GM21576 (cell line): ENCODE results near the gene HRH3.

ENCODE experiments used
- ATAC-seq: cut with Tn5 transposase; IDR thresholded peaks from one replicate; pipeline ENCODE4 v1.9.1; 2021; ENCODE audit warnings: mild to moderate bottlenecking, moderate library complexity; ENCODE audit not compliant: unreplicated experiment

Gene HRH3

DNA sequence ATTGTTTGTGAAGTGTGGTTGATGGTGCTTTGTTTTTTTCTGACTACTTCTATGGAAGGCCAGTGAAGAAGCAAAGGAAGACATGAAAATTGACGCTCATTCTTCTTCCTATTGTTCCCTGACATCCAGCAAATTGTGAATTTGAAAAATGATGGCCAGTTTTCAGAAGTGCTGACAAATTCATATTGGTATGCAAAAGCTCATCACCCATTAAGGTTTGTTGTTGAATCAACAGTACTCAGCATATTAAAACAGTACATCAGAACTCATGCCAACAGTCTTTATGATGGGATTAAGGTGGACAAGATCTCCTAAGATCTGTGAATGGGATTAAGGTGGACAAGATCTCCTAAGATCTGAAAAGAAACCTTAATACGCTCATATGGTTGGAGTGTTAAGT, 38.3 kb downstream of the HRH3 start:
- ATAC-seq: no peak

DNA sequence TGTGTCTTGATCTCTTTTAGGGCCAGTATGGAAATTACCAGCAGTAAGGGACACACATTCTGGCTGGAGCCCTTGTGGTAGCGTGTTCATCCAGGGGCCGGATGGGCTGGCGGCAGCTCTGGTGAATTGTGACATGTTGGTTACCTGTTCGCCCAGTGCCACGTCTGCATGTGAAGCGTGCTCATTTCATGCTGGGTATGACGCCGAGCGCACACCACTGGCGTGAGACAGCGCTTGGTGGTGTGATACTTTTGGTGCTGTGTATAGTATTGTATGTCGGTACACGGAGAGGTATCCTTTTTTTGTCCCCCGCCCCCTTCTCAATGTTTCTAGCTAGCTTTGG, 40.9 kb downstream of the HRH3 start:
- ATAC-seq: no peak

DNA sequence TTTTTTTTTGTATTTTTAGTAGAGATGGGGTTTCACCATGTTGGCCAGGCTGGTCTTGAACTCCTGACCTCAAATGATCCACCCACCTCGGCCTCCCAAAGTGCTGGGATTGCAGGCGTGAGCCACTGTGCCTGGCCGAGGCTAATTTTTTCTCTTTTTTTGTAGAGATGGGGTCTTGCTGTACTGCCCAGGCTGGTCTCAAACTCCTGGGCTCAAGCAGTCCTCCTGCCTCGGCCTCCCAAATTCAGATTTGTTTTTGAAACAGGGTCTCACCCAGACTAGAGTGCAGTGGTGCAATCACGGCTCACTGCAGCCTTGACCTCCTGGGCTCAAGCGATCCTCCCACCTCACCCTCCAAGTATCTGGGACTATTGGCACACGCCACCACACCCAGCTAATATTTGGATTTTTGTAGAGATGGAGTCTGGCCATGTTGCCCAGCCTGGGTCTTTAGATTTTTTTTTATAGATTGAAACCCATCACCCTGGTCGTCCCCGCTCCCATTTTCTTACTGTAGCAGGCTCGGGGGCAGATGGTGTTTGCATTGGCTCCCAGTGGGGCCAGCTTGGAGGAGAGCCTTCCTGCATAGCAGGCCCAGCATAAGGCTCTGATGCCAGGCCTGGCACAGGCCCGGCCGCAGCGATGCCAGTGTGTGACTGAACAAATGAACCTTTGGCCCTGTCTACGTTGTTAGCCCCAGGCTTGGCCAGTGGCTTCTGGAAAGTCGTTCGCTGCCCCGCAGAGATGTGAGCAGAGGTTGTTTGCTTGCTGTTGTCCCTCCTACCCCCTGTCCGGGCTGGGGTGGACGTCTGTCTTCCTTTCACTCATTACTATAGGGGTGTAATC, 41.5 kb downstream of the HRH3 start:
- no peak for ATAC-seq

DNA sequence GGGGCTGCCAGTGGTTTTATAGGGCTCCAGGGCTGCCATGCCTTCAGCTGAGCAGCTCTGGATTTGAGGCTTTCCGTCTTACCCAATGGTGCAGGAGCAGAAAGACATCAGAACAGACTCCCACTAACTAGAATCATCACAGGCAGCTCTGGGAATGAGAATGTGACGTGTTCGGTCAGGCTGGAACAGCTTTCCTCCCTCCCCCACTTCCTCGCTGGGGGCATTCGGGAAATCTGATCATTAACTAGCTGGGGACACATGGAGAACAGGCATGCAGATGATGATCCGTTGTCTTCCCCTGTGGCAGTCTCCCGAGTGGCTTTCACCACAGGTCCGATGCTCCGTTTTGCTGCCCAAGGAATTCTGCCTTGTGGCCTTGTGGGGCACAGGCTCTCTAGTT, 42.8 kb downstream of the HRH3 start:
- no peak for ATAC-seq

DNA sequence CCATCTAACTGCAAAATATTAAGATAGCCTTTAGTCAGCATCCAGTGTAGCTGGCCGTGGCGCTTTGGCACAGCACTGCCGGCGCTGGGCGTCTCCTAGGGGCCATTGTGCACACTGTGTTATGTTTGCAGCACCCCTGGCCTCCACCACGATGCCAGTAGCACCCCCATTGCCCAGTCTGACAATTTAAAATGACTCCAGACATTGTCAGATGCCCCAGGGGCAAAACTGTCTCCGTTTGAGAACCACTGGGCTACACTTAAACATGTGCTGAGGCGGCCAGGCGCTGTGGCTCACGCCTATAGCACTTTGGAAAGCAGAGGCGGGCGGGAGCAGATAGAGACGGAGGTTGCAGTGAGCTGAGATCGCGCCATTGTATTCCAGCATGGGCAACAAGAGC, 43.2 kb downstream of the HRH3 start:
- no peak for ATAC-seq

DNA sequence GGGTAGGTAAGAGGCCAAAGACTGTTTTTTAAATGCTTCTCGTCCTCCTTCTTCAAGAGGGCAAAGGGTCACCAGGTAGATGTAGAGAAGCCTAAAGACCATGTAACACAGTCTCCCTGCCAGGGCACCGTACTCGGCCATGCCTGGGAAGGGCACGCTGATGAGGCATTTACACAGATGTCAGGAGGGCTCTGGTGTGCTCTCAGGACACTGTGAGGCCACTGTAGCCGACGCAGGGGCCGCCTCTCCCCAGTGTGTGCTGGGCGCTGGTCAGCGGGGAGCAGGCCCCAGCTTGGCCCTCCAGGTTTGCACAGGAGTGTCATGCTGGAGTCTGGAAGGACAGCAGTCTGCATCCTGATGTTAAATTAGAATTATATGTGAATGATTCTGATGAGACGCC, 44.4 kb downstream of the HRH3 start:
- no peak for ATAC-seq

DNA sequence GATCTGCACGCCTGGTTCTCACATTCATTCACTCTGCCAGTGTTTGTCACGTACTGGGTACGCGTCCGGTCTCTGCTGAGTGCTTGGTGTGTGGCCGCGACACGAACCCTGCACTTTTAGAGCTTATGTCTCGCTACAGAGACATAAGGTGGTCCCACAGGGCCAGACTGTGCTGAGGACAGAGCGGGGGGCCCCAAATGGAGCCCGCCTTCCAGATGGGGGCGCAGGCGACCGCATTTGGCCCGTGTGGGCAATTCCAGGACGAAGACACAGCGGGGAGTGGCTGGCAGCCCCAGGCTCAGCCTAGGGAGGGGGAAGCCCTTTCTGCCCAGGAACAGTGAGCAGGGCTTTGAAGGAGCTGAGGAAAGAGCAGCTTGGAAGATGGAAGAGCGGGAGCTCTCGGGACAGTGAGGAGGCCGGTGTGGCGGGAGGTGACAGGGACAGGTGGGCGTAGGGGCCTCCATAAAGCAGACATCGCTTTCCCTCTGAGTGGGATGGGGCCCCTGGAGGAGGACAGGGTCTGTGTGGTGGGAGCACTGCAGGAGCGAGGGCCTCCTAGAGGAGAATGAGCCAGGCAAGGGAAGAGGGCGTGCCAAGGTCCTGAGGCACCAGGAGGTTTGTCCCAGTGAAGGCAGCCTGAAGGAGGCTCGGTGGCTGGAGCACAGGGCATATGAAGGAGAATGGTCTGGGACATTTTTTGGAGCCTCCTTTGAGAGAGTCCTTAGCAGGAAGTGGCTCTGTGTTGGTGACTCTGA, 45.0 kb downstream of the HRH3 start:
- no peak for ATAC-seq

DNA sequence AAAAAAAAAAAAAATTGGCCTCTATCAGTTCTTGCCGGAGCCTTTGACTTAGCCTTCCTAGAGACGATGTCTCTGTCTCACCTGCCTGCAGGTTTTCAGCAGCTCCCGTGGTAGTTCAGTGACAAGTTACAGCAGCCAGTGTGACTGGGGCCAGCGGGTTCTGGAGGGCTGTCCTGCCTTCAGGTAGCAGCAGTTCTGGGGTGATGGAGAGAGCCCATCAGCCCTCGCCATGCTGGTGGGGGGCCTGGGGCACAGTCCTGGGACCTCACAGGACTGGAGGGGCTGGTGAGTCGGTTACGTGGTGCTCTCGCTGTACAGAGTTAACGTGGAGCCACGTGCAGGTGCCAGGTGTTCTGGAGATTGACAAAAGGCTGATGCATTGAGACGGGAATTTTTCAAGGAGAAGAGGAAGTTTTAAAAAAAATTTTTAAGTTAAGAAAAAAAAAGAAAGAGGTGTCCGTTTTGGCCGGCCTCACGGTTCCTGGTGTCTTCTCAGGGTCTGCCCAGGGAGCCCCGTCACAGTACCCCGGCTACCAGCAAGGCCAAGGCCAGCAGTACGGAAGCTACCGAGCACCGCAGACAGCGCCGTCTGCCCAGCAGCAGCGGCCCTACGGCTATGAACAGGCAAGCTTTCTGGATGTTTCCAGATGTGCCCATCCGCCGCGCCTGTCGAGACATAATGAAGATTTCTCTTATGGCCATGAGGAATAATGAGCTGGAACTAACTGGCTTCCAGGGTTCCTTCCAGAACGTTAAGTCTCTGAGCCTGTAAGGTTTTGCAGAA, 45.9 kb downstream of the HRH3 start:
- no peak for ATAC-seq

DNA sequence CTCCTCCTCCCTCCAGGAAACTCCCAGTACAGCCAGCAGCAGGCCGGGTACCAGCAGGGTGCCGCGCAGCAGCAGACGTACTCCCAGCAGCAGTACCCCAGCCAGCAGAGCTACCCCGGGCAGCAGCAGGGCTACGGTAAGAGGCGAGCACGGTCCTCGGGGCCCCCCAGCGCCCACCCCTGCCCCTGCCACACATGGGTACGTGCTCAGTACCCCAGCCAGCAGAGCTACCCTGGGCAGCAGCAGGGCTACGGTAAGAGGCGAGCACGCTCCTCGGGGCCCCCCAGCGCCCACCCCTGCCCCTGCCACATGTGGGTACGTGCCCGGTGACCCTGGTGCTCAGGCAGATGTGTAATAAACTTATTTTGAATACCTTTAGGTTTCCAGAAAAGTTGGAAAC, 47.4 kb downstream of the HRH3 start:
- ATAC-seq: no peak

DNA sequence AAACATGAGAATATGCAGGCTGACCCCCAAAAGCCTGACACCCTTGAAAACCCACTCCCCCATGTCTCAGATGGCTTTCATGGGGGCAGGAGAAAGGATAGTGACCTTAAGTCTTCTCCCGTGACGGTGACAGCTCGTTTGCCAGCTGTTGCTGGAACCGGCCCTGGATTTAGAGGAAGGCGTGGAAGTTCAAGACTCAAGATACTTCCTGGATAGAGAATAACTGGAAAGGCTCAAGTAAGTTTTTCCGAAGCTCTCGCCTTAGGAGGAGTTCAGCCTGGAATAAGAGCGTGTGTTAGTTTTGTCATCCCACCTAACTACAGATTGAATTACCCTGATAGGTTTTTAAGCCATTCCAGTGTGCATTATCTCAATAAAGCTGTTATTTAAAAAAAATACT, 48.8 kb downstream of the HRH3 start:
- no peak for ATAC-seq

DNA sequence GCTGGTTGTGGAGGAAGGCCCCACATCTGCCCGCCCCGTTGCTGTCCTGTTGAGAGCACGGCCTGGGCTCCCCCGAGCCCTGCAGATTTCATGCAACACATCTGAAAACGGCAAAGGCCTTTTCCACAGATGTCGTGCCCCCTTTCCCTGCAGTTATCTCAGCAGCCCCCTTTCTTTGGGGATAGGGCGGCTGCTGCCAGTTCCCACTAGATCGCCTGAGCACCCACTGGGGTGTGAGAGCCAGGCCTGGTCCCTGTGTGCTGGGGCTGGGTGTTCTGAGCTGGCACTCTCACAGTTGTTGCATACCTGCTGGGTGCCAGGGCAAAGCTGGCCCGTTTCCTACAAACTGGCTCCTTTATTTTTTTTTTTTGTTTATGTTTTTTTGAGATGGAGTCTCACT, 49.5 kb downstream of the HRH3 start:
- no peak for ATAC-seq

DNA sequence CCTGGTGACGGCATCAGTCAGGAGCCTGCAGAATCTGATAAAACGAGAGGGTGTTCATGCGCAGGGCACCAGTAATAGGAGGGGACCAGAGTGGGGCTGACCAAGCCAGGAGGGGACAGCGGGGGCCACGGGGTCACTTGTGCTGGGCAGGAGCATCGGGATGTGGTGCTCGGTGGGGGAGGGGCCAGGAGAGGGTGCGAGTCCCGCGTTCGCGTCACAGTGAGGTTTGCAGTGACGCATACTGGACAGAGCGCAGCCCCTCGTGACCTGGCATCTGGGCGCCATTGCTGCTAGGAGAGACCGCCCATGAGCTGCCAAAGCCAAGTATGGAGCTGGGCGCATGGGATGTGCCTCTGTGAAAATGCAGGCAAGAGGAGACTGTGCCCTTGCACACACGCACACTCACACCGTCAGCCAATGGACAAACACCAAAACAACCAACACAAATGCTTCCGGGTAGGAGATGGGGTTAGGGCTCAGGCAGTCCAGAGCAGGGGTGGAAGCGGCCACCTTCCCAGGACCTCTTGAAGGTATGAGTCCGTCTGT, 51.1 kb downstream of the HRH3 start:
- ATAC-seq: no peak

DNA sequence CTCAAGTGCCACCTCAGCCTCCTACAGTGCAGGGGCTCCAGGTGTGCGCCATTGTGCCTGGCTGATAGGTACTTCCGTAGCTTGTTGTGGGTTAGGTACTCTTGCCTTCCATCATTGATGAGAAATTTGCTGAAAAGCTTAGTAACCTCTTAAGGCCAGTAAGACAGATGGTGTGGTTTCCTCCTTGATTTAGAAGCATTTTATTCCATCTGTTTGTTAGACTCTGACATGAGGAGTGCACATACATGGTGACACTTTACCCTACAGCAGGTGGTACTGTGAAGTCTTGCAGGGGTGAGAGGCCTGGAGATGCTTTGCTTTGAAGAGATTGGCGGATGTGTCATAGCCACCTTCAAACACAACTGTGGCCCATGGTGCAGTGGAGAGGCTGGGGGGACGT, 52.0 kb downstream of the HRH3 start:
- no peak for ATAC-seq

DNA sequence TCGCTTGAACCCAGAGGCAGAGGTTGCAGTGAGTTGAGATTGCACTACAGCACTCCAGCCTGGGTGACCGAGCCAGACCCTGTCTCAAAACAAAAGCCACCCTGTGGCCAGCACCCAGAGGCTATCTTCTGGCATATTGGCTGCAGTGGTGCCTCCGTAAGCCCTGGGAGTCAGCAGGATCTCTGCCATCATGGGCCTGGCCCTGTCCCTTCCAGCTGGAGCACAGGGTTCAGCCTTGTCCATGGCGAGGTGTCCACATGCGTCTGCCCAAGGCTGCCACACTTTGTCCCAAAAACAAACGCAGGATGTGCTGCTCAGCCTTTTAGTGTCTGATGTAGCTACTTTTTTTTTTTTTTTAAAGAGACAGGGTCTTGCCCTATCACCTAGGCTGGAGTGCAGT, 52.6 kb downstream of the HRH3 start:
- no peak for ATAC-seq

DNA sequence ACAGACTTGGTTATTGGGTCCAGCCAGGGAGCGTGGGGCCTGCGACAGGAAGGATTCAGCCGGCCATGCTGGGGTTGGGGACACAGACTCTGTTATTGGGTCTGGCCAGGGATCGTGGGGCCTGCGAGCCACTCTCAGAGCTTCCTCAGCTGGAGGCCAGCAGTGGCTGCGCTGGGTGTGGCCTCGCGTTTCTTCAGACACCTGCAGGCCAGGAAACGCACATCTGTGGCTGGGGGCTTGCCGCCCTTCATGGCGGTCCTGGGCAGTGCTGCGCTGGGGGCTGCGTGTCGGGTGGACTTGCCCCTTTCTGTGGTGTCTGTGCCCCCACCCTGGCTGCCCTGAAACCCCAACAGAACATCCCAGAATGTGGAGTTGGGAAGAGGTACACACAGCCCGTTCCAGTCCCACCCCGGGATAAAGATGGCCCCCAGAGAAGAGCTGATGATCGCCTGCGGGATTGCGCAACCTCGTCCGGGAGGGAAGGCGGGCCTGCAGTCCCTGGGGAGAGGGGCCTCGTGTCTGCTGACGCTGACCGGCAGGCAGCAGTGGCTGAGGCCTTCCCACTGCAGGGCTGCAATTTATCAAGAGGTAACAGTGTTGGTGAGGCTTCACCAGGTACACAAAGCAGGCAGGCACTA, 54.2 kb downstream of the HRH3 start:
- no peak for ATAC-seq
